Measurements from ENCODE around the gene RNASEH2B.

- TF ChIP-seq CTCF (conservative IDR thresholded peaks at IDR 0.05; ENCODE audit: low read depth, low read length), result no peak
- TF ChIP-seq EZH2 (IDR thresholded peaks at IDR 0.05; ENCODE audit: borderline replicate concordance, low read depth, low read length, poor library complexity, severe bottlenecking), result no peak
Observed at GRCh38 chr13:51001335-51001734, 91.7 kb downstream of the RNASEH2B start.
